ENCODE results near the gene CSK.

The CSK gene

DNA sequence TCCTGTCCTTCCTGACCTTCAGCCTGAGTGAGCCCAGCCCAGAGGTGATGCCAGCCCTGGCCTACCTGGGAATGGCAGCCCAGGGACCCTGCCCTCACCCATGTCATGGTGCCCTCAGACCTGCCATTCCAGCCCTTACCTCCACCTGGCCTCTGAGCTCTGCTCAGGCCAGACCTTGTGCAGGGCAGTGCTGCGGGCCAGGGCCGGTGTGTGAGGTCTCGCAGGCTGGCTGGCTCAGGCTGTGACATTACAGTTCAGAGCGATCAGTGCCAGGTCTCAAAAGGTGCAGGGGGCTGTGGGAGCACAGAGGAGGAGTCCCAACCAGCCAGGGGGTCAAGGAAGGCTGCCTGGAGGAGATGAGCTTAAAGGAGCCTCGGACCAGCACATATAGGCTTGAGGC, 38.2 kb downstream of the CSK start:
- in situ Hi-C loops (cut with HindIII; ENCODE audit: low sequenced_read_pairs), result no loop called here

DNA sequence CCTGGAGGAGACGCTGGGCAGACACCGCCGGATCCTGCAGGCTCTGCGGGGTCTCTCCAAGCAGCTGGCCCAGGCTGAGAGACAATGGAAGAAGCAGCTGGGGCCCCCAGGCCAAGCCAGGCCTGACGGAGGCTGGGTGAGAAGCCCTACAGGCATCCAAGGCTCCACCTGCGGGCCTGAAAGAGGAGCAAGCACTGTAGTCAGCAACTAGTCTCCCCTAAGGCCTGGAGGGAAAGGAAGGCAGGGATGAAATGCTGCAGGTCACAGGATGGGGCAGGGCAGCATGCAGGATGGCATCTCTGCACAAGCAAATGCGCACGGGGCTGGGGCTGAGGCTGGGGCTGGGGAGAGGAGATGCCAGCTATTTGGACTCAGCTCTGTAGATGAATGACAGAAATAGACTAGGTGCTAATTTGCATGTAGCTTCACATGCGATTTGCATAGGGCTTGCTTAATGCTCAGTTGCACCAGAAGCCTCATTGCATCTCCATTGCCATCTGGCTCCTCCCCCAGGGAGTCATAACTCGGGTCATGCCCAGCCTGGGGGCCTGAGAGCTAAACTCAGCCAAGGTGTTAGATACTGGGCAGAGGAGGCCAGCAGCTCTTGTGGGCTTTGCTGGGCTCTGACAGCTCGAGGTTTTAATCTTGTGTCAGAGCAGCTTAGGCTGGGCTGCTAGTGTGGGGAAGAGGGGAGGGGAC, 39.4 kb downstream of the CSK start:
- in situ Hi-C loops (cut with HindIII; ENCODE audit: low sequenced_read_pairs), result no loop called here

DNA sequence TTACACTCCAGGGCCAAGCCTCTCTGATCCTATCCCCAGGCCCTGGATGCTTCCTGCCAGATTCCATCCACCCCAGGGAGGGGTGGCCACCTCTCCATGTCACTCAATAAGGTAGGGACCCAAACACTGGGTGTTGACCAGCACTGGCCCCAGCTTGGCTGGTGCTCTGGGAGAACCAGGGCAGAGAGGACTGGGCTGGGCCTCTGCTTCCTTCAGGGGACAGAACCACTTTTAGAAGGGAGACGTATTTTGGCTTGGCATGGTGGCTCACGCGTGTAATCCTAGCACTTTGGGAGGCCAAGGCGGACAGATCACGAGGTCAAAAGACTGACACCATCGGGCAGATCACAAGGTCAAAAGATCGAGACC, 39.9 kb downstream of the CSK start:
- in situ Hi-C loops (cut with HindIII; ENCODE audit: low sequenced_read_pairs), result no loop called here

DNA sequence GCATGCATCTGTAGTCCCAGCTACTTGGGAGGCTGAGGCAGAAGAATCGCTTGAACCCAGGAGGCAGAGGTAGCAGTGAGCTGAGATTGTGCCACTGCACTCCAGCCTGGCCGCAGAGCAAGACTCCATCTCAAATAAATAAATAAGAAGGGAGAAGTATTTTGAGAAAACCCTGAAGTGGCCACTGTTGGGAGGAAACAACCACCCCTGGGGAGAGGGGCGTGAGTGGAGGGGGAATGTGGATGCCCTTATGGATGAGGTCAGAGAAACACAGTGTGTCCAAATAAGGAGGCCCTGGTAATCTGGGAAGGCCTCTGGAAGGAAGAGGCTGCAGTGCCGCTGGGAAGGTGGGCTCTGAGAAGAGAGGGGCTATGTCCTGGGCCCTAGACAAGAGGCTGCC, 40.4 kb downstream of the CSK start:
- in situ Hi-C loops (cut with HindIII; ENCODE audit: low sequenced_read_pairs), result no loop called here

GRCh38 chr15:74823324-74823723, 41.4 kb downstream of the CSK start:
- in situ Hi-C loops (cut with HindIII; ENCODE audit: low sequenced_read_pairs), result no loop called here

GRCh38 chr15:74824976-74825375, 43.1 kb downstream of the CSK start:
- in situ Hi-C loops (cut with HindIII; ENCODE audit: low sequenced_read_pairs), result no loop called here

- in situ Hi-C loops (cut with HindIII; ENCODE audit: low sequenced_read_pairs), result no loop called here
These were observed 44.0 kb downstream of the CSK start for GRCh38 chr15:74825866-74826265.

DNA sequence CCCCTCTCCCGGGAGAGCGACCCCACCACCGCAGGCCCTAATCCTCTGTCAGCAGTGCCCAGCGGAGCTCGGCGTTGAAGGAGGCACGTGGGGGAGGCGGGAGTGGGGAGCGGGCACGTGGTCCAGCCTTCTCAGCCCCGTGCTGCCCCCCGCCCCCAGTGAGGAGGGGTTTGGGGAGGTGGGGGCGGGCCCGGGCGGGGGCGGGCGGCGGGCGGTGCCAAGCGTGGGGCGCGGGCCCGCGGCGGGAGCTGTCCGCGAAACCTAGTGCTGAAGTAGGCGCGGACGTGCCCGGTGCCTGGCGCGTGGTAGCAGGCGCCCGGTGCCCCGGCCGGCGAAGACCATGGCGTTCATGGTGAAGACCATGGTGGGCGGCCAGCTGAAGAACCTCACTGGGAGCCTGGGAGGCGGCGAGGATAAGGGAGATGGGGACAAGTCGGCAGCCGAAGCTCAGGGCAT, 44.5 kb downstream of the CSK start, which contains the start of gene CPLX3:
TSS of gene CPLX3 (plus strand) at position 264 of the 456 bp plus-strand sequence. CDS start at position 341, 77 bp downstream.
- in situ Hi-C loops (cut with HindIII; ENCODE audit: low sequenced_read_pairs), result no loop called here

- in situ Hi-C loops (cut with HindIII; ENCODE audit: low sequenced_read_pairs), result no loop called here
These were observed 45.0 kb downstream of the CSK start for GRCh38 chr15:74826921-74827320.

DNA sequence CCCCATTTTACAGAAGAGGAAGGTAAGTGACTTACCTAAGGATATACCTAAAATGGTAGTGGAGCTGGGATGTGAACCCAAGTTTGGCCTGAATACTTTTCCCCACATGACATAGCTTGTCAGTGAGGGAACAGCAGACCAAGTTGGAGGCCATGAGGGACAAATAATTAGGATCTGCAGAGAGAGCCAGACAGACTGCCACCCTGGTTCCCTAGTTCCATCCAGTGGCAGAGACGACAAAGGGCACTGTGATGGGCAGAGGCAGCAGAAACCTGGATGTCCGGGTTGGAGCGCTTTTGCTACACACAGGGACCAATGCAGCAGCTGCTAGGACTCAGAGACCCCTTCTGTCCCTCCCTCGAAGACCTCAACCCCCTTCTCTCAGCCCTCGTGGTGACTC, 45.7 kb downstream of the CSK start:
- in situ Hi-C loops (cut with HindIII; ENCODE audit: low sequenced_read_pairs), result no loop called here

DNA sequence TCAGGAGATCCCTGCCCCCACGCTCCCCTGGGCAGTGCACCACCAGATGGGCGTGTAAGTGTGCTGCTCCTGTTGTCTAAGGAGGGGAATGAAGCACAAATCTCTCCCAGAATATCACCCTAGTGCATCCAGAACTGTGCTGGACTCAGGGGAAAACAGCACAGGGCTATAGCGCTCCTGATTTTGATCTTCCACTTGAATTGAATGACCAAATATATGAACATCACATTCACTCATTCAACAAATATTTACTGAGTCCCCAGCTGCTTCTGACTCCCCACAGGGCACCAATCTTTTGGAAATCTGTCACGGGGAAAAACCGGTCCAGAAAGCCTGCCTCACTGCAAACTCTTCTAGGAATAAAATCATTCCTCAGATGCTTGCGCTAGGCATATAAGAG, 47.0 kb downstream of the CSK start:
- in situ Hi-C loops (cut with HindIII; ENCODE audit: low sequenced_read_pairs), result no loop called here

DNA sequence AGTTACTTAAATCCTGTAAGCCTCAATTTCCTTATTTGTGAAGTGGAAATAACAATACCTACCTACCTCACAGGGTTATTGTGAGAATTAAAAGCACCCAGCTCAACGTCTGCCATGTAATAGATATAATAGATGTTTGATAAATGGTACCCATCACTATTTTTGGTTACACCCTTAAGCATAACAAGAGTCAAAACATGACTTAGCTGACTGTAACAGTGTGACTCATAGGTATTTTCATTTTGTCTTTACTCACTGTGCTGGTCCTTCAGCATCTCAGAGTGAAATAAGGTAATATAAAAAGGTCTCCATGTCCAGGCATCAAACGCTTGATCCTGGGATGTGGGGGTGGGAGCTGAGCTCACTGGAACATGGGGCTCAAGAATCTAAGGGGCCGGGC, 47.6 kb downstream of the CSK start:
- in situ Hi-C loops (cut with HindIII; ENCODE audit: low sequenced_read_pairs), result no loop called here

DNA sequence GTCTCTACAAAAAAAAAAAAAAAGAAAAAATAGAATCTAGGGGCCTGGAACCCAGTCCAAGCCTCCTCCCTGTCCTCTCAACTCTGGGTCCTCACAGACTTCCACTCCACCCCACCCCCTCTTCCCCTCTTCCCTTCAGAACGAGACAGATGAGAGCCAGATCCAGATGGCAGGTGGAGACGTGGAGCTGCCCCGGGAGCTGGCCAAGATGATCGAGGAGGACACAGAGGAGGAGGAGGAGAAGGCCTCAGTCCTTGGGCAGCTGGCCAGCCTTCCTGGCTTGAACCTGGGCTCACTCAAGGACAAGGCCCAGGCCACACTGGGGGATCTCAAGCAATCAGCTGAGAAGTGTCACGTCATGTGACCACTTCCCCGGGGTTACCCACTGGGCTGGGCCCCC, 48.1 kb downstream of the CSK start:
- in situ Hi-C loops (cut with HindIII; ENCODE audit: low sequenced_read_pairs), result no loop called here

DNA sequence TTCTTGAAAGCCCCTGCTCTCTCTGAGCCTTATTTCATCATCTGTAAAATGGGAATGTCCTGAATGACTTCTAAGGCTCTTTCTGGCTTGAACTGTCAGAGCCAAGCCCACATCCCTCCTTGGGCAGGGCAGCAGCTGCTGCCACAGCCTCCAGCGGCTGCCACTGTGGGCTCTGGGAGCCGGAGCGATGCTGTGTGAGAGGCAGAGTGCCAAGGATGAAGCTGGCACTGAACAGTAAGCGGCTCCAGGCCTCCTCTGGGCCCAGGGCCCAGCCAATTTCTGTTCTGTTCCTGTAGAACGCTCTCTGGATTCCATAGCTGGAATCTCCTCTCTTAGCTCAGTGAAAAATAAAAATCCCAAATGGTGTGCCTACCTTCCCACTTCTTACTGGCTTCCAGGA, 49.0 kb downstream of the CSK start:
- in situ Hi-C loops (cut with HindIII; ENCODE audit: low sequenced_read_pairs), result no loop called here

DNA sequence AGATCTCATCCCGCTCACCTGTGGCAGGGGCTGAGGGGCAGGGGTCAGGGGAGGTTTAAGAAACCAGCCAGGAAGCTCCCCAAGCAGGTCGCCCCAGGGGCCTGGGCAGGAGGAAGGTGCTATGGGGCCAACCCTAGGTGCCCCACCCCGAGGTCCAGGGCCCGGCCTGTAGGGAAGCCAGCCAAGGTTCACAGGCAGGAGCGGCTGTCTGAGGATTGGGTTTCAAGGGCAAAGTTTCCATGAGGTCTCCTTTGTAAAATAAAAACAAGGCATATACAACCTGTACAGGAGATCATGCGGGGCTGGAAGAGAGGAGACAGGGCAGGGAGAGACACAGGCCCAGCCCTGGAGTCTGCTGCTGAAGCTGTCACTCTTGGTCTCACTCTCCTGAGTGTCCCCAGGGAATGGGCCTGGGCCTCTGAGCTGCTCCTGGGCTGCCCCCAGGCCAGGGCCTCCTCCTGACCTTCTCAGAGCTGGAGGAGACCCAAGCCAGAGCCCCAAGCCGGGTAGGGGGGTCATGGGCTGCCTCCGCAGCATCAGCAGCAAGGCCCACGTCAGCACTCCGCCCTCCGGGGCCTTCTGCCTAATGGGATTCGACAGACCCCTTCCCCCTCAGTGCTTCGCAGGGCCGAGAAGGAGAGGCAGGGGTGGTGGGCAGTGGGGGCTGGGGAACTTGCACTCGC, 50.1 kb downstream of the CSK start:
- in situ Hi-C loops (cut with HindIII; ENCODE audit: low sequenced_read_pairs), result no loop called here

DNA sequence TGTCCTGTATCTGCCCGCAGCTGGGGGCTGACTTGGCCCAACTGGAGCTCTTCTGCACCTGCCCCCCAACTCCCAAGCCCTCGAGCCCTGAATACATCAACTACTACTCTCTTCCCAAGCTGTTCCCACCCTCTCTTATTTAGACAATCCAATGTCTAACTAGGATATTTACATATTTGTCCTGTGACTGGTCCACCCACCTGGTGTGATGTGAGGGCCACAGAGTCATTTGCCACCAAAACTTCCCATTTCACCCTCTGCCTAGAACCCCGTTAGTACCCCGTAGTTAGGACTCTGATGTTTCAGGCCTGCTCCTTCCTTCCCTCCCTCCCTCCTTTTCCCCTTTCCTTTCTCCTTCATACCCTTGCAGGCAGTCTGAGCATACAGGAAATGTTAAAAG, 50.9 kb downstream of the CSK start:
- in situ Hi-C loops (cut with HindIII; ENCODE audit: low sequenced_read_pairs), result no loop called here

DNA sequence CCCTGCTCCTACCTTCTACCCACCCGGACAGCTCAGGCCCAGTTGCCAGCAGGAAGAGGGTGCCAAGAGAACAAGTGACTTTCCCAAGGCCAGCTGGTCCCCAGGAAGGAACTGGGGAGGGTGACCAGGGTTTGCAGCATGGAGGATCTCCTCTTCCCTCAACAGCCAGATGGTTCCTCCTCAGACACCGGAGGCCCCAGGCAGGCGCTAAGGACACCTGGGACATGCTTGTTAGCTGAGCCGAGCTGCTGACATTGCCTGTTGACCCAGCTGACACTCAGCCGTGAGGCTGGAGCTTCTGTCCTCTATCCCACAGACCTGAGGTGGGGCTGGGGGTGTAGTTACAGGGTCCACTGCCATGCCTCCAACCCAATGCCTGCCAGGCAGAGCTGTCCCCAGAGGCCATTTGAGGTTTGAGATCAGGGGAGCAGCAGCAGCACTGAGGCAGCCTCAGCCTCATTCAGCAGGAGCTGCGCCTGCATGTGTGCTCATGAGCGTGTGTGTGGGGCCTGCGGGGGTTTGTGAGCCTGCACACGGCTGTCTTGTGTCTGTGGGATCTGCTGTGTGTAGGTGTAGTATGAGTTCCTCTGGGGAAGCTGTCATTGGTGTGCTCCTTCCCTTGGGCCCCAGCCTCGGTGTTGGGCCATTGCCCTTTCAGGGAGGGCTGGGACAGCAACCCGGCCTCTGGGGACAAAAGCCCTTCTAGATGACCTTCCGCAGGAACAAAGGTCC, 51.7 kb downstream of the CSK start:
- in situ Hi-C loops (cut with HindIII; ENCODE audit: low sequenced_read_pairs), result no loop called here

GRCh38 chr15:74835312-74835823, 53.5 kb downstream of the CSK start:
- in situ Hi-C loops (cut with HindIII; ENCODE audit: low sequenced_read_pairs), result no loop called here

GRCh38 chr15:74836846-74837245, 55.0 kb downstream of the CSK start:
- in situ Hi-C loops (cut with HindIII; ENCODE audit: low sequenced_read_pairs), result no loop called here

- in situ Hi-C loops (cut with HindIII; ENCODE audit: low sequenced_read_pairs), result no loop called here
These were observed 55.7 kb downstream of the CSK start for GRCh38 chr15:74837482-74838136.

DNA sequence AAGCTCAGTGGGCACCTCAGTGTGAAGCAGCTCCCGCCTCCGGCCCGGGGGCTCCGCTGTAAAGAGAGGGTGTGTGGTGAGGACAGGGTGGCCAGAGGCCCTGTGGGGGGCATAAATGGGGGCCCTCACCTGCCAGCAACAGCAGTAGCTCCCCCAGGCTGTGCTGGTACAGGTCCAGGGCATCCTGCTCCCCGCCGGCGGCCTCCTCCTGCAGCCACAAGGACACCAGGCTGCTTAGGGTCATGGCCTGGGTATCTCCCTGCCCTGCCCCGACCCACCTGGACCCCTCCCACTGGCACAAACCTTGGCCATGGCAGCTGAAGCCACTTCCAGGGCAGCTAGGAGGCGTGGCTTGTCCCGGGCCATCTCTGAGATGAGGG, 56.2 kb downstream of the CSK start:
- in situ Hi-C loops (cut with HindIII; ENCODE audit: low sequenced_read_pairs), result no loop called here

All from endothelial cell of hepatic sinusoid (primary cell).